Thyroid gland (tissue), 4 donors: Measurements from ENCODE around the gene KCNQ1.

Experiments used
- CTCF ChIP-seq, 6 experiments: fragments of 200-600 bp in 3 of 6; fragments of 450-650 bp in 3 of 6; sonication (generic) in 3 of 6; IDR thresholded peaks; one replicate each; pipeline ENCODE4 v1.5.1; 2016 to 2019; ENCODE audit warnings: antibody characterized with exemption in 6 of 6, mild to moderate bottlenecking in 2 of 6, inconsistent platforms in 1 of 6, moderate library complexity in 1 of 6
- POLR2A ChIP-seq, 2 donors: fragments of 450-650 bp; IDR thresholded peaks; one replicate each; pipeline ENCODE4 v1.6.1; 2017; ENCODE audit warnings: antibody characterized with exemption in 2 of 2, mild to moderate bottlenecking in 2 of 2, moderate library complexity in 1 of 2

DNA sequence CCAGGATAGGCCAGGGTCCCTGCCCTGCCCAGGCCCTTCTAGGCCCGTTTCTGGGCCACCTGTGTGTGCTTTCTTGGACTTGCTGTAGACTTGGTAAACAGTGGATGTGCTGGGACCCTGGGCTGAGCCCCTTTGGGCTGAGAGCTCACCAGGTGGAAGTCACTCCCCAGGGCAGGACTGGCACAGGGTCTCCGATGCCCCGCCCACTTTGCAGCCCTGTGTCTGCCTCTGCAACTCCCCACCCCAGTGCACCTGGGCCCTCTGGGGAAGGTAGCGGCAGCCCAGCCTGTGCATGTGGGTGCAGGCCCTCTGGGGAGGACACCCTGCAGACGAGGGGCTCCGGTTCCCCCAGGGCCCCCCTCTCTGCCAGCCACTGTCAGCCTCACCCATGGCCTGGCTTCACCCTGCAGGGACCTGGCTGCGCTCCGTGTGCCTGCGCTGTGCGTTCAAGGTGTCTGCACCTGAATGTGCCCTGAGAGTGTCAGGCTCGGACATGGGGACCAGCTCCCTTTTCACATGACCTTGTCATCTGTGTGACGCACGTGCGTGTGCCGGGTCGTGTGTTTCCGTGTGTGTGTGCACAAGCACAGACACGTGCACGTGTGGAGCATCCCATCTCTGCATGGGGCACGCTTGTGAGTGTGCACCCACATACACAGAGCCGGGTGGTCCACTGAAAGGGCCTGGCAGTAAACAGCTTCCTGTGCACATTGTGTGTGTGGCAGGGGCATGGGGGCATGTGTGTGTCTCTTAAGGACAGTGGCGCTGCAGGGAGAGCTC, 136.5 kb downstream of the KCNQ1 start:
- TF ChIP-seq POLR2A (IDR thresholded peaks at IDR 0.05) (no peak), CTCF (IDR thresholded peaks at IDR 0.05) (no peak)
